ENCODE measurements around the gene EPHX1.
A peak's percentile ranks its signal among the peaks of the same experiment; 100 is the strongest.
"Not testable (repeated sequence)": the region's sequence is repeated elsewhere in the genome, so short reads cannot be mapped to it uniquely, and the experiment has no call there.

The EPHX1 gene

GRCh38 chr1:225777058-225777582 is 32.8 kb upstream of the EPHX1 start:
- peak in 1 of 2 donors; percentile 0 for DNase-seq (ENCODE audit: low read depth in 1 of 2, low spot score in 1 of 2)

- DNase-seq (ENCODE audit: low read depth in 1 of 2, low spot score in 1 of 2) = peak; percentile 98
Measured at GRCh38 chr1:225777583-225778336, 32.2 kb upstream of the EPHX1 start, which contains the start of gene SRP9. Gene SRP9, plus strand, starts transcription at chr1:225777826. Its CDS starts 115 bp downstream, at chr1:225777941.

- DNase-seq (ENCODE audit: low read depth in 1 of 2, low spot score in 1 of 2) = no peak
Measured at GRCh38 chr1:225778337-225778669, 31.6 kb upstream of the EPHX1 start.

GRCh38 chr1:225779165-225779564 is 30.8 kb upstream of the EPHX1 start:
- not testable (repeated sequence) for DNase-seq (ENCODE audit: low read depth in 1 of 2, low spot score in 1 of 2)

- DNase-seq (ENCODE audit: low read depth in 1 of 2, low spot score in 1 of 2) = no peak
Measured at GRCh38 chr1:225780134-225780533, 29.8 kb upstream of the EPHX1 start.

- DNase-seq (ENCODE audit: low read depth in 1 of 2, low spot score in 1 of 2) = no peak
Measured at GRCh38 chr1:225780630-225781029, 29.3 kb upstream of the EPHX1 start.

GRCh38 chr1:225789142-225789541 is 20.8 kb upstream of the EPHX1 start:
- not testable (repeated sequence) for DNase-seq (ENCODE audit: low read depth in 1 of 2, low spot score in 1 of 2)

- no peak for DNase-seq (ENCODE audit: low read depth in 1 of 2, low spot score in 1 of 2)
Measured at GRCh38 chr1:225794954-225795353, 15.0 kb upstream of the EPHX1 start.

- DNase-seq (ENCODE audit: low read depth in 1 of 2, low spot score in 1 of 2) = not testable (repeated sequence)
Measured at GRCh38 chr1:225796097-225796496, 13.8 kb upstream of the EPHX1 start.

- DNase-seq (ENCODE audit: low read depth in 1 of 2, low spot score in 1 of 2) = not testable (repeated sequence)
Measured at GRCh38 chr1:225801146-225801545, 8.8 kb upstream of the EPHX1 start.

GRCh38 chr1:225806249-225806648 is 3.7 kb upstream of the EPHX1 start:
- DNase-seq (ENCODE audit: low read depth in 1 of 2, low spot score in 1 of 2) = no peak

- DNase-seq (ENCODE audit: low read depth in 1 of 2, low spot score in 1 of 2) = not testable (repeated sequence)
Measured at GRCh38 chr1:225806736-225807135, 3.2 kb upstream of the EPHX1 start.

GRCh38 chr1:225808136-225808535 is 1.8 kb upstream of the EPHX1 start:
- DNase-seq (ENCODE audit: low read depth in 1 of 2, low spot score in 1 of 2) = no peak

GRCh38 chr1:225810579-225811538 is 935 bp downstream of the EPHX1 start:
- DNase-seq (ENCODE audit: low read depth in 1 of 2, low spot score in 1 of 2) = not testable (repeated sequence)

- no peak for DNase-seq (ENCODE audit: low read depth in 1 of 2, low spot score in 1 of 2)
Measured at GRCh38 chr1:225811622-225812487, 1.9 kb downstream of the EPHX1 start.

- DNase-seq (ENCODE audit: low read depth in 1 of 2, low spot score in 1 of 2) = no peak
Measured at GRCh38 chr1:225812488-225813213, 2.7 kb downstream of the EPHX1 start.

GRCh38 chr1:225813214-225813964 is 3.5 kb downstream of the EPHX1 start:
- no peak for DNase-seq (ENCODE audit: low read depth in 1 of 2, low spot score in 1 of 2)

GRCh38 chr1:225814381-225814780 is 4.5 kb downstream of the EPHX1 start:
- DNase-seq (ENCODE audit: low read depth in 1 of 2, low spot score in 1 of 2) = no peak

GRCh38 chr1:225815090-225815489 is 5.2 kb downstream of the EPHX1 start:
- DNase-seq (ENCODE audit: low read depth in 1 of 2, low spot score in 1 of 2) = not testable (repeated sequence)

Measured in activated T-helper 1 cell treated with anti-CD3 and anti-CD28 coated beads, Interleukin-2, amount 50 U/mL, for 16 hours (primary cell).